ENCODE measurements around the gene GPR160.
"Not testable (repeated sequence)": the region's sequence is repeated elsewhere in the genome, so short reads cannot be mapped to it uniquely, and the experiment has no call there.

GPR160 gene

GRCh38 chr3:170003881-170004356 is 33.9 kb upstream of the GPR160 start:
- H3K4me3 ChIP-seq (ENCODE audit: low read length), result no peak overlapping the region
- H3K36me3 ChIP-seq (ENCODE audit: insufficient read depth, low read depth, low read length), result 0 out of 2 replicates have a peak, but pooled peaks cover 4% of the 10 kb centered on the region
- no peak overlapping the region for H3K9ac ChIP-seq (ENCODE audit: low read depth, low read length)
- no peaks in the 10 kb centered on the region for H3K9me3 ChIP-seq (ENCODE audit: insufficient read depth, low read depth, low read length)
- H3K27me3 ChIP-seq (ENCODE audit: insufficient read depth, low read length), result no peaks in the 10 kb centered on the region
- no peaks in the 10 kb centered on the region for H3K4me1 ChIP-seq (ENCODE audit: insufficient read depth, low read length)
- H3K27ac ChIP-seq (ENCODE audit: low read length), result no peak overlapping the region

GRCh38 chr3:170007031-170007663 is 30.6 kb upstream of the GPR160 start:
- no peak overlapping the region for H3K27ac ChIP-seq (ENCODE audit: low read length)
- H3K9ac ChIP-seq (ENCODE audit: low read depth, low read length), result no peak overlapping the region
- H3K9me3 ChIP-seq (ENCODE audit: insufficient read depth, low read depth, low read length), result no peaks in the 10 kb centered on the region

GRCh38 chr3:170010498-170010897 is 27.3 kb upstream of the GPR160 start:
- no peak overlapping the region for H3K4me3 ChIP-seq (ENCODE audit: low read length)
- H3K36me3 ChIP-seq (ENCODE audit: insufficient read depth, low read depth, low read length), result no peaks in the 10 kb centered on the region
- H3K27ac ChIP-seq (ENCODE audit: low read length), result no peak overlapping the region
- no peaks in the 10 kb centered on the region for H3K9me3 ChIP-seq (ENCODE audit: insufficient read depth, low read depth, low read length)
- H3K27me3 ChIP-seq (ENCODE audit: insufficient read depth, low read length), result no peaks in the 10 kb centered on the region
- no peak overlapping the region for H3K9ac ChIP-seq (ENCODE audit: low read depth, low read length)
- H3K4me1 ChIP-seq (ENCODE audit: insufficient read depth, low read length), result no peaks in the 10 kb centered on the region

More at GRCh38 chr3:170007031-170007663, 30.6 kb upstream of the GPR160 start:
- H3K36me3 ChIP-seq (ENCODE audit: insufficient read depth, low read depth, low read length), result no peaks in the 10 kb centered on the region
- H3K4me1 ChIP-seq (ENCODE audit: insufficient read depth, low read length), result no peaks in the 10 kb centered on the region
- H3K27me3 ChIP-seq (ENCODE audit: insufficient read depth, low read length), result no peaks in the 10 kb centered on the region
- H3K4me3 ChIP-seq (ENCODE audit: low read length), result no peak overlapping the region

- no peaks in the 10 kb centered on the region for H3K36me3 ChIP-seq (ENCODE audit: insufficient read depth, low read depth, low read length)
- H3K9me3 ChIP-seq (ENCODE audit: insufficient read depth, low read depth, low read length), result no peaks in the 10 kb centered on the region
- H3K27ac ChIP-seq (ENCODE audit: low read length), result no peak overlapping the region
- H3K9ac ChIP-seq (ENCODE audit: low read depth, low read length), result no peak overlapping the region
- no peak overlapping the region for H3K4me3 ChIP-seq (ENCODE audit: low read length)
- H3K4me1 ChIP-seq (ENCODE audit: insufficient read depth, low read length), result no peaks in the 10 kb centered on the region
- H3K27me3 ChIP-seq (ENCODE audit: insufficient read depth, low read length), result no peaks in the 10 kb centered on the region
Observed at GRCh38 chr3:170012683-170013400, 25.0 kb upstream of the GPR160 start.

GRCh38 chr3:170016057-170016456 is 21.7 kb upstream of the GPR160 start:
- H3K9me3 ChIP-seq (ENCODE audit: insufficient read depth, low read depth, low read length), result no peaks in the 10 kb centered on the region
- H3K36me3 ChIP-seq (ENCODE audit: insufficient read depth, low read depth, low read length), result no peaks in the 10 kb centered on the region
- H3K27me3 ChIP-seq (ENCODE audit: insufficient read depth, low read length), result no peaks in the 10 kb centered on the region
- no peak overlapping the region for H3K27ac ChIP-seq (ENCODE audit: low read length)
- no peaks in the 10 kb centered on the region for H3K4me1 ChIP-seq (ENCODE audit: insufficient read depth, low read length)
- no peak overlapping the region for H3K9ac ChIP-seq (ENCODE audit: low read depth, low read length)
- no peak overlapping the region for H3K4me3 ChIP-seq (ENCODE audit: low read length)

GRCh38 chr3:170019306-170019705 is 18.5 kb upstream of the GPR160 start:
- not testable (repeated sequence) for H3K9ac ChIP-seq (ENCODE audit: low read depth, low read length); H3K9me3 ChIP-seq (ENCODE audit: insufficient read depth, low read depth, low read length); H3K36me3 ChIP-seq (ENCODE audit: insufficient read depth, low read depth, low read length); H3K27ac ChIP-seq (ENCODE audit: low read length); H3K27me3 ChIP-seq (ENCODE audit: insufficient read depth, low read length); H3K4me3 ChIP-seq (ENCODE audit: low read length); H3K4me1 ChIP-seq (ENCODE audit: insufficient read depth, low read length)

GRCh38 chr3:170021083-170021482 is 16.7 kb upstream of the GPR160 start:
- Histone ChIP-seq H3K4me1 (ENCODE audit: insufficient read depth, low read length) (no peaks in the 10 kb centered on the region), H3K9ac (ENCODE audit: low read depth, low read length) (no peak overlapping the region), H3K27ac (ENCODE audit: low read length) (no peak overlapping the region), H3K36me3 (ENCODE audit: insufficient read depth, low read depth, low read length) (no peaks in the 10 kb centered on the region), H3K9me3 (ENCODE audit: insufficient read depth, low read depth, low read length) (no peaks in the 10 kb centered on the region), H3K27me3 (ENCODE audit: insufficient read depth, low read length) (no peaks in the 10 kb centered on the region), H3K4me3 (ENCODE audit: low read length) (no peak overlapping the region)

GRCh38 chr3:170022336-170022735 is 15.5 kb upstream of the GPR160 start:
- Histone ChIP-seq H3K36me3 (ENCODE audit: insufficient read depth, low read depth, low read length) (no peaks in the 10 kb centered on the region), H3K9ac (ENCODE audit: low read depth, low read length) (no peak overlapping the region), H3K4me1 (ENCODE audit: insufficient read depth, low read length) (no peaks in the 10 kb centered on the region), H3K27ac (ENCODE audit: low read length) (no peak overlapping the region), H3K9me3 (ENCODE audit: insufficient read depth, low read depth, low read length) (no peaks in the 10 kb centered on the region), H3K4me3 (ENCODE audit: low read length) (no peak overlapping the region), H3K27me3 (ENCODE audit: insufficient read depth, low read length) (no peaks in the 10 kb centered on the region)

GRCh38 chr3:170023165-170023564 is 14.6 kb upstream of the GPR160 start:
- H3K4me3 ChIP-seq (ENCODE audit: low read length), result no peak overlapping the region
- no peaks in the 10 kb centered on the region for H3K27me3 ChIP-seq (ENCODE audit: insufficient read depth, low read length)
- no peak overlapping the region for H3K9ac ChIP-seq (ENCODE audit: low read depth, low read length)
- no peaks in the 10 kb centered on the region for H3K36me3 ChIP-seq (ENCODE audit: insufficient read depth, low read depth, low read length)
- H3K9me3 ChIP-seq (ENCODE audit: insufficient read depth, low read depth, low read length), result no peaks in the 10 kb centered on the region
- no peak overlapping the region for H3K27ac ChIP-seq (ENCODE audit: low read length)
- no peaks in the 10 kb centered on the region for H3K4me1 ChIP-seq (ENCODE audit: insufficient read depth, low read length)

- no peaks in the 10 kb centered on the region for H3K9me3 ChIP-seq (ENCODE audit: insufficient read depth, low read depth, low read length)
- H3K36me3 ChIP-seq (ENCODE audit: insufficient read depth, low read depth, low read length), result no peaks in the 10 kb centered on the region
- no peaks in the 10 kb centered on the region for H3K27me3 ChIP-seq (ENCODE audit: insufficient read depth, low read length)
- H3K4me1 ChIP-seq (ENCODE audit: insufficient read depth, low read length), result no peaks in the 10 kb centered on the region
- H3K4me3 ChIP-seq (ENCODE audit: low read length), result no peak overlapping the region
- no peak overlapping the region for H3K9ac ChIP-seq (ENCODE audit: low read depth, low read length)
- H3K27ac ChIP-seq (ENCODE audit: low read length), result no peak overlapping the region
Observed at GRCh38 chr3:170024581-170024980, 13.2 kb upstream of the GPR160 start.

GRCh38 chr3:170027233-170028102 is 10.3 kb upstream of the GPR160 start:
- no peaks in the 10 kb centered on the region for H3K36me3 ChIP-seq (ENCODE audit: insufficient read depth, low read depth, low read length)
- H3K27ac ChIP-seq (ENCODE audit: low read length), result no peak overlapping the region
- H3K4me3 ChIP-seq (ENCODE audit: low read length), result no peak overlapping the region

More at GRCh38 chr3:170027233-170028102, 10.3 kb upstream of the GPR160 start:
- H3K4me1 ChIP-seq (ENCODE audit: insufficient read depth, low read length), result no peaks in the 10 kb centered on the region
- no peaks in the 10 kb centered on the region for H3K9me3 ChIP-seq (ENCODE audit: insufficient read depth, low read depth, low read length)
- no peak overlapping the region for H3K9ac ChIP-seq (ENCODE audit: low read depth, low read length)
- H3K27me3 ChIP-seq (ENCODE audit: insufficient read depth, low read length), result no peaks in the 10 kb centered on the region

Measured in iPS-20b (cell line).